Heart left ventricle (tissue), 16 donors: ENCODE results near the gene CACNA1D. TPM values are rescaled to one million over a fixed set of nuclear protein-coding genes. Genes with fewer than 3 reads are reported as not detected.
A peak's percentile ranks its signal among the peaks of the same experiment; 100 is the strongest.

Experiments
- ATAC-seq, 4 donors: fragments of 200-7000 bp; cut with Tn5 transposase; one replicate each; pipeline ENCODE4 v1.9.1; 2020 to 2022; ENCODE audit warnings: moderate library complexity in 4 of 4, mild to moderate bottlenecking in 3 of 4, moderate number of reproducible peaks in 1 of 4
- DNase-seq, 5 donors: peaks; one replicate each; pipeline ENCODE4 v3.0.0-alpha.2; 2020
- H3K27ac ChIP-seq, 12 donors: fragments of 200-600 bp; sonication (generic) in 4 of 12; one replicate each; pipeline versions ENCODE4 v1.5.0 to v1.8.0; 2016 to 2022; ENCODE audit warnings: mild to moderate bottlenecking in 2 of 12
- H3K27me3 ChIP-seq, 9 donors: fragments of 200-600 bp; sonication (generic) in 2 of 9; one replicate each; pipeline versions ENCODE4 v1.5.1 to v1.8.0; 2016 to 2022; ENCODE audit warnings: mild to moderate bottlenecking in 3 of 9
- H3K36me3 ChIP-seq, 9 donors: fragments of 200-600 bp; sonication (generic) in 2 of 9; one replicate each; pipeline versions ENCODE4 v1.5.0 to v1.8.0; 2018 to 2022; ENCODE audit warnings: mild to moderate bottlenecking in 2 of 9
- H3K4me1 ChIP-seq, 12 donors: fragments of 200-600 bp; sonication (generic) in 4 of 12; one replicate each; pipeline versions ENCODE4 v1.5.0 to v1.8.0; 2016 to 2022; ENCODE audit warnings: mild to moderate bottlenecking in 3 of 12
- H3K4me3 ChIP-seq, 12 donors: fragments of 200-600 bp; sonication (generic) in 4 of 12; one replicate each; pipeline versions ENCODE4 v1.5.0 to v1.8.0; 2017 to 2022; ENCODE audit warnings: mild to moderate bottlenecking in 9 of 12, moderate library complexity in 4 of 12
- H3K9me3 ChIP-seq, 12 donors: fragments of 200-600 bp; sonication (generic) in 4 of 12; one replicate each; pipeline versions ENCODE4 v1.5.0 to v1.8.0; 2016 to 2022; ENCODE audit warnings: mild to moderate bottlenecking in 1 of 12
- POLR2A ChIP-seq, 2 donors: fragments of 450-650 bp; IDR thresholded peaks; one replicate each; pipeline ENCODE4 v1.6.1; 2017; ENCODE audit warnings: antibody characterized with exemption in 2 of 2, mild to moderate bottlenecking in 2 of 2, moderate library complexity in 2 of 2
- WGBS, 4 donors: extraction: QIAGEN DNeasy Blood & Tissue Kit in 2 of 4; methylation state at CpG; one replicate each; pipeline versions ENCODE4 v1.1.5 to v1.1.7; 2013 to 2018; 5-methylcytosine and 5-hydroxymethylcytosine counted together
- intact Hi-C, 10 donors: fragments of 100-400 bp; cut with DNase I; formaldehyde crosslinking; loops; one replicate each; pipeline versions ENCODE4 v1.11.1 to v1.14.2; 2022
- polyA plus RNA-seq, 2 donors: library from polyadenylated mRNA; stranded (reverse); fragments of 200-250 nt; gene quantifications; one replicate each; pipeline ENCODE4 v1.2.3, GENCODE V29; 2013
- total RNA-seq, 9 donors: library from RNA; depleted of rRNA in 2 of 9; stranded (reverse); fragments of >200 nt in 2 of 9; fragmentation: NEBNext Ultra II Directional in 3 of 9; extraction: Animal tissue kit (Norgen Biotek cat#: 25700) in 3 of 9; gene quantifications; one replicate each; pipeline versions ENCODE4 v1.1.0 to v1.2.4, GENCODE V29; 2016 to 2023
- TF ChIP-seq, protein P1 (sequence below), 12 donors: fragments of 200-600 bp; sonication (generic) in 4 of 12; IDR thresholded peaks; one replicate each; pipeline versions ENCODE4 v1.5.0 to v1.8.0; 2018 to 2022; ENCODE audit warnings: antibody characterized with exemption in 12 of 12, mild to moderate bottlenecking in 5 of 12
- donor health status: ischemic (EF 13 %, LVEDD 7.1; RV severe dilation, severe dysfunction).
- donor health status: healthy with polysubstance abuse.
- donor health status: DM: no; HTN: yes; CAD: no.
- donor health status: DM: no; HTN: no; CAD: no.
- donor health status: ischemic (EF 25% LVEDD 6.9; RV normal size, moderate dysfunction).
- donor health status: ischemic (EF 25% LVEDD 5.7; RV mildly dilated, moderate dysfunction).
- donor health status: healthy.
- donor health status: DM: yes; HTN: yes; CAD: no.
- donor health status: ischemic (EF 35%, LVEDD 5.7; RV mildly dilated, moderate dysfunction).
- donor health status: nonischemic (EF 11% LVEDD 7.7; RV severe dilation, severe dysfunction).
- donor health status: DM: yes; HTN: yes; CAD: no.
- donor health status: PGD.
- donor health status: ischemic (EF 29% LVEDD 5.4; RV normal size, mild dysfunction).
- donor health status: nonischemic (EF 23%, LVEDD 6.1; RV moderate dilation, normal function).

Gene CACNA1D
- total and polyA plus RNA-seq, 11 donors = 0.06 to 2.4 (median 0.40) TPM; not detected in 1

DNA sequence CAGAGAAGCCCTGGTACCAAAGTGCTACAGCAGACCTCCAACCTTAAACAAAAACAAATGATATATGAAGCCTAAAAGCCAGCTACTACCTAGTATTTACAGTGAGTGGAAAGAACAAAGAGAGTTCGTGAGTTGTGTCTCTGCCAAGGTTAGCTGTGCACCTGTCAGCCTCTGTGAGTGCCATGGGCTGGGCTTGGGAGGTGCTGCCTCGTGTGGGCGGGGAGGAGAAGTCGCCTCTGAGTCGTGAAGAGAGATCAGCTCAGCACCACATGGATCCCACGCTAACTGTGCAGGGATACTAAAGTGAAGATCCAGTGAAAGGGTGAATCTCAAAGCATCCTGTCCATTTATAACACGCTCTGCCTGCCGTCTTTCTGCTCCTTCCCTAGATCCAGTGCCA is 249.9 kb downstream of the CACNA1D start:
- DNase-seq = no peak
- Histone ChIP-seq H3K9me3 (no peaks in the 10 kb centered on the region), H3K4me3 (no peak overlapping the region), H3K36me3 (no peaks in the 10 kb centered on the region), H3K4me1 (peaks cover 0 to 5% (median 0%) of the 10 kb centered on the region in 12 donors), H3K27ac (no peak overlapping the region), H3K27me3 (peaks cover 0 to 8% (median 0%) of the 10 kb centered on the region in 9 donors)
- TF ChIP-seq, protein P1, sequence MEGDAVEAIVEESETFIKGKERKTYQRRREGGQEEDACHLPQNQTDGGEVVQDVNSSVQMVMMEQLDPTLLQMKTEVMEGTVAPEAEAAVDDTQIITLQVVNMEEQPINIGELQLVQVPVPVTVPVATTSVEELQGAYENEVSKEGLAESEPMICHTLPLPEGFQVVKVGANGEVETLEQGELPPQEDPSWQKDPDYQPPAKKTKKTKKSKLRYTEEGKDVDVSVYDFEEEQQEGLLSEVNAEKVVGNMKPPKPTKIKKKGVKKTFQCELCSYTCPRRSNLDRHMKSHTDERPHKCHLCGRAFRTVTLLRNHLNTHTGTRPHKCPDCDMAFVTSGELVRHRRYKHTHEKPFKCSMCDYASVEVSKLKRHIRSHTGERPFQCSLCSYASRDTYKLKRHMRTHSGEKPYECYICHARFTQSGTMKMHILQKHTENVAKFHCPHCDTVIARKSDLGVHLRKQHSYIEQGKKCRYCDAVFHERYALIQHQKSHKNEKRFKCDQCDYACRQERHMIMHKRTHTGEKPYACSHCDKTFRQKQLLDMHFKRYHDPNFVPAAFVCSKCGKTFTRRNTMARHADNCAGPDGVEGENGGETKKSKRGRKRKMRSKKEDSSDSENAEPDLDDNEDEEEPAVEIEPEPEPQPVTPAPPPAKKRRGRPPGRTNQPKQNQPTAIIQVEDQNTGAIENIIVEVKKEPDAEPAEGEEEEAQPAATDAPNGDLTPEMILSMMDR (IDR thresholded peaks at IDR 0.05) = no peak
- no peak for TF ChIP-seq POLR2A (IDR thresholded peaks at IDR 0.05)
- intact Hi-C loops = no loop called here
- no peak for ATAC-seq
- WGBS, 4 donors = 63 to 76% (median 69%) methylated on average over 8 of the region's 8 CpGs

DNA sequence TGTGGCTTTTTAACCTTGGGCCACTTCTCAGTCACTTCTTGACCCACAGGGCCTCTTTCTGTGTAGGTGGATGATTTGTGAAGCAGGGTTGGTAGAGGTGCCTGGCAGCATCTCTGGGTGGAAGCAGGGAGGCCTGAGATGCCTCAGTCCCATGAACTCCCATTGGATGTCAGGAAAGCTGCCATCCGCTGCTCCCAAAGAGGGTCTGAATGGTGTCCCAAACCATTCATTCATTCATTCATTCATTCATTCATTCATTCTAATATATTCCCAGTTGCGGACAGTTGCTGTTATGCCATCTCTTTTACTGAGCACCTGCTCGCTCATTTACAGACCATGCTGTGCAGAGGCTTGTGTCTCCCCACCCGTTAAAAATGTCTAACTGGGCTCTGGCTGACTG is 253.1 kb downstream of the CACNA1D start:
- no peak for DNase-seq
- no peak for ATAC-seq
- Histone ChIP-seq H3K27ac (peak overlapping the region in 1 of 12 donors; percentile 84), H3K4me3 (no peak overlapping the region), H3K9me3 (no peaks in the 10 kb centered on the region), H3K27me3 (peaks cover 0 to 3% (median 0%) of the 10 kb centered on the region in 9 donors), H3K4me1 (peaks cover 0 to 19% (median 0%) of the 10 kb centered on the region in 12 donors), H3K36me3 (no peaks in the 10 kb centered on the region)
- TF ChIP-seq, protein P1 (IDR thresholded peaks at IDR 0.05) = no peak
- WGBS, 4 donors = 88 to 95% (median 90%) methylated on average over 4 of the region's 4 CpGs
- intact Hi-C loops = no loop called here

DNA sequence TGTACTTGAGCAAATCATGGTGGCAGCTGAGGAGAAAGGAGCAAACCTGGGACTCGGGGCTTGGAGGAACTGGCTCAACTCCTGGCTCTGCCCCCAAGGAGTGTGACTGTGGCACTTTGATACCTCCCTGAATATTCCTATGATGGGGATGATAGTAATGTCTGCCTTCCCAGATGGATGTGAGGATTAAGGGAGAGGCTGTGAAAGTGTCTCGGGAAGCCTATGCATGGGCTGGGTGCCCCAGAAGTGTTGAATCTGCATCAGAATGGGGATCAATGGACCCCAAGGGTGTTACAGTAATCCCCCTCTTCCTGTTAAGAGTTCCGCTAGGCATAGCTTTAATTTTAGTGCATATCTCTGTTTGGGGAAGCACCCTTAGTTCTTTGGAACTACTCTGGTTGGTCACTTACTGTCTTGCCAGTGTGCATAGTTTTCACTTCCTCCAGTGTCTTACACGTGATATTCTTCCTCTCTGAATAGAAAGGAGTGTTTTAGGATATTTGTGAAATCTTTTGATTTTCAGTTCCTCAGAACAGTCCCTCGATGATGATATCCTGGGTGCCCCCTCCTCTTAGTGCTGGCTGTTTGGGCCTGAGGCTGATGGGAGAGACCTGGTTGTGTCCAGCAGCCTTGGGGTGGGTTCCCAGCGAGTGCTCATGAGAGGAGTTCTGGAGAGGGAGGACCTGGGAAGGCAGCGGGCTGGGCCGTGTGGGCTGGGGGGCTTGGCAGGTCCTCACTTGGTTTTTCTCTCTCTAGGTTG is 254.3 kb downstream of the CACNA1D start:
- H3K9me3 ChIP-seq = no peaks in the 10 kb centered on the region
- no peak for TF ChIP-seq POLR2A (IDR thresholded peaks at IDR 0.05)
- TF ChIP-seq, protein P1 (IDR thresholded peaks at IDR 0.05) = no peak
- peaks cover 0 to 26% (median 0%) of the 10 kb centered on the region in 12 donors for H3K4me1 ChIP-seq
- peak overlapping the region in 3 of 12 donors; percentile 19 to 84 (median 45) for H3K27ac ChIP-seq
- no peaks in the 10 kb centered on the region for H3K36me3 ChIP-seq
- peak in 3 of 4 donors; percentile 39 to 69 (median 47) for ATAC-seq
- WGBS, 4 donors = 71 to 84% (median 77%) methylated on average over 8 of the region's 8 CpGs
- intact Hi-C loops = no loop called here
- DNase-seq = peak in 1 of 5 donors; percentile 38
- no peaks in the 10 kb centered on the region for H3K27me3 ChIP-seq
- H3K4me3 ChIP-seq = no peak overlapping the region

DNA sequence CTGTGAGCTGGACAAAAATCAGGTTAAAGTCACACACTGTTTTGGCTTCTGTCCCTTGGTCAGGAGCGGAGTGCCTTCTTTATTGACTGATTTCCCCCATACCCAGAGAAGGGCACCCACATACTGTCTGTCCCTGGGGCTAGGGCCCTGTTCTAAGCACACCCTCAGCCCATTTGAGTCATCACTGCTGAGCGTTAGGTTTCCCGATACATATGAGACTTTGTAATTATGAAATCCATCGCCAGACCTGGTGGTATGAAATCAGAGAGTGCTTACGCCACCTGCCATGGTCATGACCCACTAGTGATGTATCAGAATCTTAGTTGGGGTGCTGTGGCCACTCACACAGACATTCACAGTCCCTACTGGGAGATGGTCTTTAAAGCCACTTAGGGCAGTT is 255.0 kb downstream of the CACNA1D start:
- DNase-seq (no peak), ATAC-seq (no peak)
- H3K4me1 ChIP-seq = peaks cover 0 to 33% (median 0%) of the 10 kb centered on the region in 12 donors
- peak overlapping the region in 4 of 12 donors; percentile 19 to 84 (median 34) for H3K27ac ChIP-seq
- intact Hi-C loops = no loop called here
- H3K9me3 ChIP-seq = no peaks in the 10 kb centered on the region
- WGBS, 4 donors = 93 to 96% (median 94%) methylated on average over 5 of the region's 5 CpGs
- no peak overlapping the region for H3K4me3 ChIP-seq
- TF ChIP-seq, protein P1 (IDR thresholded peaks at IDR 0.05) = no peak
- no peak for TF ChIP-seq POLR2A (IDR thresholded peaks at IDR 0.05)
- H3K27me3 ChIP-seq = no peaks in the 10 kb centered on the region
- no peaks in the 10 kb centered on the region for H3K36me3 ChIP-seq
